Liver (tissue), 9 donors: ENCODE data around the gene TOGARAM2. TPM values are rescaled to one million over a fixed set of nuclear protein-coding genes. Genes with fewer than 3 reads are reported as not detected.
"Not testable (repeated sequence)": the region's sequence is repeated elsewhere in the genome, so short reads cannot be mapped to it uniquely, and the experiment has no call there.

Source experiments
- DNase-seq: peaks from one replicate; pipeline ENCODE4 v3.0.0-alpha.2; 2017; ENCODE audit warnings: low spot score
- H3K27ac ChIP-seq, 2 donors: one replicate each; pipeline ENCODE4 v1.7.0; 2013; ENCODE audit warnings: inconsistent platforms in 2 of 2, low read length in 2 of 2, control low read depth in 1 of 2, low read depth in 1 of 2, mild to moderate bottlenecking in 1 of 2
- H3K27me3 ChIP-seq, 4 donors: one replicate each; pipeline versions ENCODE4 v1.6.1 to v1.7.0; 2013; ENCODE audit warnings: low read length in 3 of 4, inconsistent platforms in 1 of 4, mild to moderate bottlenecking in 1 of 4, moderate library complexity in 1 of 4; ENCODE audit not compliant: control insufficient read depth in 4 of 4, insufficient read depth in 4 of 4
- H3K36me3 ChIP-seq, 4 donors: one replicate each; pipeline versions ENCODE4 v1.6.1 to v1.7.0; 2013; ENCODE audit warnings: low read length in 3 of 4, mild to moderate bottlenecking in 3 of 4, low read depth in 1 of 4, moderate library complexity in 1 of 4; ENCODE audit not compliant: control insufficient read depth in 4 of 4, insufficient read depth in 3 of 4
- H3K4me1 ChIP-seq, 4 donors: one replicate each; pipeline versions ENCODE4 v1.6.1 to v1.7.0; 2013; ENCODE audit warnings: low read length in 3 of 4, mild to moderate bottlenecking in 3 of 4, moderate library complexity in 1 of 4; ENCODE audit not compliant: control insufficient read depth in 4 of 4, insufficient read depth in 4 of 4
- H3K4me3 ChIP-seq, 3 donors: one replicate each; pipeline versions ENCODE4 v1.6.1 to v1.7.0; 2013; ENCODE audit warnings: low read length in 3 of 3, control low read depth in 1 of 3, low read depth in 1 of 3, mild to moderate bottlenecking in 1 of 3
- H3K9ac ChIP-seq, 2 donors: one replicate each; pipeline ENCODE4 v1.7.0; 2013; ENCODE audit warnings: low read length in 2 of 2, mild to moderate bottlenecking in 2 of 2, moderate library complexity in 2 of 2, control low read depth in 1 of 2, low read depth in 1 of 2
- H3K9me3 ChIP-seq, 4 donors: one replicate each; pipeline versions ENCODE4 v1.6.1 to v1.7.0; 2013; ENCODE audit warnings: low read length in 3 of 4; ENCODE audit not compliant: control insufficient read depth in 4 of 4
- ATF3 ChIP-seq: IDR thresholded peaks from 2 replicates; pipeline ENCODE4 v1.6.1; 2016; ENCODE audit warnings: antibody characterized with exemption
- CTCF ChIP-seq: fragments of 150-350 bp; IDR thresholded peaks from 2 replicates; pipeline ENCODE4 v1.5.1; 2017; ENCODE audit warnings: improper control_type of control experiment, low read depth, low read length; ENCODE audit not compliant: missing input control
- EGR1 ChIP-seq, 2 donors: IDR thresholded peaks; 2 replicates each; pipeline ENCODE4 v1.6.1; 2016 to 2018; ENCODE audit warnings: antibody characterized with exemption in 2 of 2, low read depth in 2 of 2
- FOXA1 ChIP-seq: IDR thresholded peaks from 2 replicates; pipeline ENCODE4 v1.6.1; 2016; ENCODE audit warnings: antibody characterized with exemption
- FOXA2 ChIP-seq: IDR thresholded peaks from 2 replicates; pipeline ENCODE4 v1.6.1; 2016; ENCODE audit warnings: antibody characterized with exemption
- GABPA ChIP-seq, 2 donors: IDR thresholded peaks in 1 of 2; conservative IDR thresholded peaks in 1 of 2; 2 replicates each; pipeline ENCODE4 v1.6.1; 2016; ENCODE audit warnings: antibody characterized with exemption in 2 of 2, mild to moderate bottlenecking in 1 of 2, moderate library complexity in 1 of 2
- HNF4A ChIP-seq, 2 donors: conservative IDR thresholded peaks; 2 replicates each; pipeline ENCODE4 v1.6.1; 2016; ENCODE audit warnings: antibody characterized with exemption in 2 of 2, mild to moderate bottlenecking in 2 of 2
- HNF4G ChIP-seq: IDR thresholded peaks from 2 replicates; pipeline ENCODE4 v1.6.1; 2016; ENCODE audit warnings: antibody characterized with exemption
- JUND ChIP-seq, 2 donors: IDR thresholded peaks; 2 replicates each; pipeline ENCODE4 v1.6.1; 2016; ENCODE audit warnings: antibody characterized with exemption in 2 of 2
- MAX ChIP-seq: IDR thresholded peaks from 2 replicates; pipeline ENCODE4 v1.6.1; 2016; ENCODE audit warnings: antibody characterized with exemption
- NR2F2 ChIP-seq: IDR thresholded peaks from 2 replicates; pipeline ENCODE4 v1.6.1; 2016; ENCODE audit warnings: antibody characterized with exemption
- RAD21 ChIP-seq, 2 donors: IDR thresholded peaks; 2 replicates each; pipeline ENCODE4 v1.6.1; 2016; ENCODE audit warnings: antibody characterized with exemption in 2 of 2, mild to moderate bottlenecking in 2 of 2
- RXRA ChIP-seq, 2 donors: IDR thresholded peaks; 2 replicates each; pipeline ENCODE4 v1.6.1; 2017 to 2018; ENCODE audit warnings: antibody characterized with exemption in 2 of 2, mild to moderate bottlenecking in 1 of 2
- SP1 ChIP-seq: IDR thresholded peaks from 2 replicates; pipeline ENCODE4 v1.6.1; 2018; ENCODE audit warnings: antibody characterized with exemption, mild to moderate bottlenecking
- TAF1 ChIP-seq: conservative IDR thresholded peaks from 2 replicates; pipeline ENCODE4 v1.6.1; 2016; ENCODE audit warnings: antibody characterized with exemption, mild to moderate bottlenecking
- YY1 ChIP-seq: IDR thresholded peaks from 2 replicates; pipeline ENCODE4 v1.6.1; 2016; ENCODE audit warnings: antibody characterized with exemption, mild to moderate bottlenecking
- ZBTB33 ChIP-seq: IDR thresholded peaks from 2 replicates; pipeline ENCODE4 v1.6.1; 2016; ENCODE audit warnings: antibody characterized with exemption
- WGBS: extraction: QIAGEN DNeasy Blood & Tissue Kit; methylation state at CpG from one replicate; pipeline ENCODE4 v1.1.7; 2013; 5-methylcytosine and 5-hydroxymethylcytosine counted together
- polyA plus RNA-seq, 2 donors: library from polyadenylated mRNA; stranded (reverse) in 1 of 2; unstranded in 1 of 2; fragments of 200-250 nt in 1 of 2; fragments of >200 nt in 1 of 2; fragmentation: Nextera tagmentation in 1 of 2; extraction: Ambion mirVana in 1 of 2; gene quantifications; one replicate each; pipeline versions ENCODE4 v1.2.1 to v1.2.3, GENCODE V29; 2013 to 2015
- total RNA-seq, 2 donors: library from RNA; depleted of rRNA; stranded (reverse); fragments of >200 nt; gene quantifications; one replicate each; pipeline ENCODE4 v1.2.3, GENCODE V29; 2014
- donor health status: healthy.
- donor health status: healthy.
- donor health status: healthy.
- donor health status: healthy.
- donor health status: healthy.

The TOGARAM2 gene
- total and polyA plus RNA-seq, 4 donors = 0.15 to 0.42 (median 0.19) TPM; not detected in 1

GRCh38 chr2:29082804-29083495 lies 101.9 kb downstream of the TOGARAM2 start:
- Histone ChIP-seq H3K4me1 (no peaks in the 10 kb centered on the region), H3K27ac (no peak overlapping the region), H3K36me3 (no peaks in the 10 kb centered on the region), H3K9ac (no peak overlapping the region), H3K27me3 (no peaks in the 10 kb centered on the region), H3K9me3 (peaks cover 10 to 25% (median 22%) of the 10 kb centered on the region in 4 donors), H3K4me3 (no peak overlapping the region)
- TF ChIP-seq EGR1 (IDR thresholded peaks at IDR 0.05; ENCODE audit: low read depth in 2 of 2) (no peak), SP1 (no peak), ATF3 (no peak), RAD21 (IDR thresholded peaks at IDR 0.05) (no peak), GABPA (IDR thresholded peaks at IDR 0.05 in 1 of 2, conservative IDR thresholded peaks at IDR 0.05 in 1 of 2) (no peak), FOXA1 (no peak), MAX (no peak), JUND (IDR thresholded peaks at IDR 0.05) (no peak), YY1 (no peak), HNF4G (no peak), RXRA (IDR thresholded peaks at IDR 0.05) (no peak)
- WGBS = 85% methylated on average over 5 of the region's 5 CpGs
- no peak for DNase-seq

GRCh38 chr2:29084554-29084953 lies 103.5 kb downstream of the TOGARAM2 start:
- TF ChIP-seq MAX (no peak), TAF1 (no peak), ZBTB33 (no peak), YY1 (no peak), FOXA2 (no peak), HNF4G (no peak), HNF4A (conservative IDR thresholded peaks at IDR 0.05) (no peak), GABPA (IDR thresholded peaks at IDR 0.05 in 1 of 2, conservative IDR thresholded peaks at IDR 0.05 in 1 of 2) (no peak), RXRA (IDR thresholded peaks at IDR 0.05) (no peak), RAD21 (IDR thresholded peaks at IDR 0.05) (no peak), EGR1 (IDR thresholded peaks at IDR 0.05; ENCODE audit: low read depth in 2 of 2) (no peak), SP1 (no peak), NR2F2 (no peak), CTCF (no peak)
- Histone ChIP-seq H3K36me3 (no peaks in the 10 kb centered on the region), H3K4me3 (no peak overlapping the region), H3K4me1 (no peaks in the 10 kb centered on the region), H3K27ac (no peak overlapping the region), H3K27me3 (no peaks in the 10 kb centered on the region), H3K9ac (no peak overlapping the region), H3K9me3 (peaks cover 10 to 21% (median 14%) of the 10 kb centered on the region in 4 donors)
- DNase-seq = no peak
- WGBS = 99% methylated on average over 1 of the region's 1 CpG

GRCh38 chr2:29090311-29090710 lies 109.2 kb downstream of the TOGARAM2 start:
- not testable (repeated sequence) for H3K4me3 ChIP-seq, H3K27ac ChIP-seq, H3K9me3 ChIP-seq, H3K4me1 ChIP-seq, DNase-seq, H3K36me3 ChIP-seq, H3K9ac ChIP-seq, H3K27me3 ChIP-seq
- WGBS = 86% methylated on average over 7 of the region's 7 CpGs
